H1 (cell line): ENCODE data around the gene MAGI1. TPM values are rescaled to one million over a fixed set of nuclear protein-coding genes. Genes with fewer than 3 reads are reported as not detected.

ENCODE experiments used
- SP4 ChIP-seq: IDR thresholded peaks from 2 replicates; pipeline ENCODE4 v1.6.1; 2012; ENCODE audit warnings: low read length, inconsistent platforms
- TCF12 ChIP-seq: IDR thresholded peaks from 2 replicates; pipeline ENCODE4 v1.6.1; 2011; ENCODE audit warnings: low read depth, mild to moderate bottlenecking, low read length
- TEAD4 ChIP-seq: IDR thresholded peaks from 2 replicates; pipeline ENCODE4 v1.6.1; 2012; ENCODE audit warnings: low read depth, low read length, inconsistent platforms, mixed read lengths
- polyA plus RNA-seq, 7 experiments: library from polyadenylated mRNA; depleted of rRNA in 3 of 7; stranded (reverse) in 5 of 7; unstranded in 2 of 7; fragments of >200 nt in 5 of 7; fragments of 200-250 nt in 2 of 7; gene quantifications; 1 replicate in 5 of 7; 2 replicates in 1 of 7; 4 replicates in 1 of 7; pipeline versions ENCODE4 v1.2.1 to v1.2.3, GENCODE V29; 2011 to 2013; ENCODE audit warnings: missing spikeins in 2 of 7, mixed read lengths in 2 of 7
- total RNA-seq: library from RNA; stranded (reverse); fragmentation: NEBNext Ultra II Directional; extraction: Animal tissue kit (Norgen Biotek cat#: 25700); gene quantifications from 2 replicates; pipeline ENCODE4 v1.2.1, GENCODE V29; 2021
- TF ChIP-seq, protein P1 (sequence below): fragments of 300-600 bp; sonication (generic); IDR thresholded peaks from 2 replicates; pipeline ENCODE4 v1.7.1; 2012; ENCODE audit warnings: low read length, moderate library complexity, mild to moderate bottlenecking, inconsistent platforms; ENCODE audit not compliant: insufficient replicate concordance

MAGI1 gene
- total and polyA plus RNA-seq, 2 of the 8 experiments (the other 6 are each of a cell fraction or from before 2014, with no cell fraction given) = 19.8 to 78.0 TPM

DNA sequence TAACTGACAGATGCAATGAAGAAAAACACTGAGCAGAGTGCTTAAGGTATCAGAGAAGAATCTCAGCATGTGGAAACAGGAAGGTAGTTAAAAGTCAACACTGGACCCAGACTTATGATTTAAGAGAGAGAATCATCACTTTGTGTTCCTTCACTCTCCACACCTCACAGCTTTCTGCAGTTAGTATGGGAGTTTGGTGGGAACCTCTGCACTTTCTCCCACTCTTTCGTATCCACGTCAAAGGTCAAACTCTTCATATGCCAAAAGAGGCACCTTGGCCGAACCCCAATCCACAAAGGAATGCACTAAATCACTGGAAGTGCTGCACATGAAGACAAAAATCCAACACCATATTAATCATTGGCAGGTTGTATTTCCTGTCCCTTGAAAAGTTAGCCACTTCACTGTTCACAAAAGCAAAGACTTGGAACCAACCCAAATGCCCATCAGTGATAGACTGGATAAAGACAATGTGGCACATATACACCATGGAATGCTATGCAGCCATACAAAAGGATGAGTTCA, 361.2 kb downstream of the MAGI1 start (continued):
- TF ChIP-seq, protein P1, sequence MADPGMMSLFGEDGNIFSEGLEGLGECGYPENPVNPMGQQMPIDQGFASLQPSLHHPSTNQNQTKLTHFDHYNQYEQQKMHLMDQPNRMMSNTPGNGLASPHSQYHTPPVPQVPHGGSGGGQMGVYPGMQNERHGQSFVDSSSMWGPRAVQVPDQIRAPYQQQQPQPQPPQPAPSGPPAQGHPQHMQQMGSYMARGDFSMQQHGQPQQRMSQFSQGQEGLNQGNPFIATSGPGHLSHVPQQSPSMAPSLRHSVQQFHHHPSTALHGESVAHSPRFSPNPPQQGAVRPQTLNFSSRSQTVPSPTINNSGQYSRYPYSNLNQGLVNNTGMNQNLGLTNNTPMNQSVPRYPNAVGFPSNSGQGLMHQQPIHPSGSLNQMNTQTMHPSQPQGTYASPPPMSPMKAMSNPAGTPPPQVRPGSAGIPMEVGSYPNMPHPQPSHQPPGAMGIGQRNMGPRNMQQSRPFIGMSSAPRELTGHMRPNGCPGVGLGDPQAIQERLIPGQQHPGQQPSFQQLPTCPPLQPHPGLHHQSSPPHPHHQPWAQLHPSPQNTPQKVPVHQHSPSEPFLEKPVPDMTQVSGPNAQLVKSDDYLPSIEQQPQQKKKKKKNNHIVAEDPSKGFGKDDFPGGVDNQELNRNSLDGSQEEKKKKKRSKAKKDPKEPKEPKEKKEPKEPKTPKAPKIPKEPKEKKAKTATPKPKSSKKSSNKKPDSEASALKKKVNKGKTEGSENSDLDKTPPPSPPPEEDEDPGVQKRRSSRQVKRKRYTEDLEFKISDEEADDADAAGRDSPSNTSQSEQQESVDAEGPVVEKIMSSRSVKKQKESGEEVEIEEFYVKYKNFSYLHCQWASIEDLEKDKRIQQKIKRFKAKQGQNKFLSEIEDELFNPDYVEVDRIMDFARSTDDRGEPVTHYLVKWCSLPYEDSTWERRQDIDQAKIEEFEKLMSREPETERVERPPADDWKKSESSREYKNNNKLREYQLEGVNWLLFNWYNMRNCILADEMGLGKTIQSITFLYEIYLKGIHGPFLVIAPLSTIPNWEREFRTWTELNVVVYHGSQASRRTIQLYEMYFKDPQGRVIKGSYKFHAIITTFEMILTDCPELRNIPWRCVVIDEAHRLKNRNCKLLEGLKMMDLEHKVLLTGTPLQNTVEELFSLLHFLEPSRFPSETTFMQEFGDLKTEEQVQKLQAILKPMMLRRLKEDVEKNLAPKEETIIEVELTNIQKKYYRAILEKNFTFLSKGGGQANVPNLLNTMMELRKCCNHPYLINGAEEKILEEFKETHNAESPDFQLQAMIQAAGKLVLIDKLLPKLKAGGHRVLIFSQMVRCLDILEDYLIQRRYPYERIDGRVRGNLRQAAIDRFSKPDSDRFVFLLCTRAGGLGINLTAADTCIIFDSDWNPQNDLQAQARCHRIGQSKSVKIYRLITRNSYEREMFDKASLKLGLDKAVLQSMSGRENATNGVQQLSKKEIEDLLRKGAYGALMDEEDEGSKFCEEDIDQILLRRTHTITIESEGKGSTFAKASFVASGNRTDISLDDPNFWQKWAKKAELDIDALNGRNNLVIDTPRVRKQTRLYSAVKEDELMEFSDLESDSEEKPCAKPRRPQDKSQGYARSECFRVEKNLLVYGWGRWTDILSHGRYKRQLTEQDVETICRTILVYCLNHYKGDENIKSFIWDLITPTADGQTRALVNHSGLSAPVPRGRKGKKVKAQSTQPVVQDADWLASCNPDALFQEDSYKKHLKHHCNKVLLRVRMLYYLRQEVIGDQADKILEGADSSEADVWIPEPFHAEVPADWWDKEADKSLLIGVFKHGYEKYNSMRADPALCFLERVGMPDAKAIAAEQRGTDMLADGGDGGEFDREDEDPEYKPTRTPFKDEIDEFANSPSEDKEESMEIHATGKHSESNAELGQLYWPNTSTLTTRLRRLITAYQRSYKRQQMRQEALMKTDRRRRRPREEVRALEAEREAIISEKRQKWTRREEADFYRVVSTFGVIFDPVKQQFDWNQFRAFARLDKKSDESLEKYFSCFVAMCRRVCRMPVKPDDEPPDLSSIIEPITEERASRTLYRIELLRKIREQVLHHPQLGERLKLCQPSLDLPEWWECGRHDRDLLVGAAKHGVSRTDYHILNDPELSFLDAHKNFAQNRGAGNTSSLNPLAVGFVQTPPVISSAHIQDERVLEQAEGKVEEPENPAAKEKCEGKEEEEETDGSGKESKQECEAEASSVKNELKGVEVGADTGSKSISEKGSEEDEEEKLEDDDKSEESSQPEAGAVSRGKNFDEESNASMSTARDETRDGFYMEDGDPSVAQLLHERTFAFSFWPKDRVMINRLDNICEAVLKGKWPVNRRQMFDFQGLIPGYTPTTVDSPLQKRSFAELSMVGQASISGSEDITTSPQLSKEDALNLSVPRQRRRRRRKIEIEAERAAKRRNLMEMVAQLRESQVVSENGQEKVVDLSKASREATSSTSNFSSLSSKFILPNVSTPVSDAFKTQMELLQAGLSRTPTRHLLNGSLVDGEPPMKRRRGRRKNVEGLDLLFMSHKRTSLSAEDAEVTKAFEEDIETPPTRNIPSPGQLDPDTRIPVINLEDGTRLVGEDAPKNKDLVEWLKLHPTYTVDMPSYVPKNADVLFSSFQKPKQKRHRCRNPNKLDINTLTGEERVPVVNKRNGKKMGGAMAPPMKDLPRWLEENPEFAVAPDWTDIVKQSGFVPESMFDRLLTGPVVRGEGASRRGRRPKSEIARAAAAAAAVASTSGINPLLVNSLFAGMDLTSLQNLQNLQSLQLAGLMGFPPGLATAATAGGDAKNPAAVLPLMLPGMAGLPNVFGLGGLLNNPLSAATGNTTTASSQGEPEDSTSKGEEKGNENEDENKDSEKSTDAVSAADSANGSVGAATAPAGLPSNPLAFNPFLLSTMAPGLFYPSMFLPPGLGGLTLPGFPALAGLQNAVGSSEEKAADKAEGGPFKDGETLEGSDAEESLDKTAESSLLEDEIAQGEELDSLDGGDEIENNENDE = no peak
- TF ChIP-seq SP4 = no peak
- no peak for TF ChIP-seq TEAD4
- TF ChIP-seq TCF12 = no peak
